Tibial artery (tissue), 4 donors: ENCODE data around the gene NWD2.

Experiments
- DNase-seq, 2 donors: peaks; one replicate each; pipeline ENCODE4 v3.0.0-alpha.2; 2019
- H3K27ac ChIP-seq, 2 donors: fragments of 200-600 bp; sonication (generic) in 1 of 2; 1 replicate in 1 of 2; 2 replicates in 1 of 2; pipeline ENCODE4 v1.5.1; 2018 to 2019; ENCODE audit warnings: mild to moderate bottlenecking in 1 of 2
- H3K27me3 ChIP-seq, 2 donors: fragments of 200-600 bp; sonication (generic) in 1 of 2; one replicate each; pipeline versions ENCODE4 v1.5.1 to v1.6.0; 2016 to 2019
- H3K36me3 ChIP-seq, 3 donors: fragments of 200-600 bp; sonication (generic) in 2 of 3; one replicate each; pipeline ENCODE4 v1.5.1; 2016 to 2019; ENCODE audit warnings: mild to moderate bottlenecking in 2 of 3
- H3K4me1 ChIP-seq, 4 donors: fragments of 200-600 bp; sonication (generic) in 2 of 4; 1 replicate in 3 of 4; 2 replicates in 1 of 4; pipeline ENCODE4 v1.5.1; 2016 to 2019
- H3K4me3 ChIP-seq, 2 donors: fragments of 200-600 bp; sonication (generic) in 1 of 2; 1 replicate in 1 of 2; 2 replicates in 1 of 2; pipeline ENCODE4 v1.5.1; 2018 to 2019; ENCODE audit warnings: mild to moderate bottlenecking in 2 of 2
- H3K9me3 ChIP-seq, 3 donors: fragments of 200-600 bp; sonication (generic) in 1 of 3; one replicate each; pipeline ENCODE4 v1.5.1; 2016 to 2019
- intact Hi-C: fragments of 100-400 bp; cut with DNase I; formaldehyde crosslinking; loops from one replicate; pipeline ENCODE4 v1.15.0; 2023; ENCODE audit warnings: low total_unique reads
- TF ChIP-seq, protein P1 (sequence below), 2 experiments: fragments of 200-600 bp in 1 of 2; fragments of 450-650 bp in 1 of 2; IDR thresholded peaks; one replicate each; pipeline ENCODE4 v1.5.1; 2017 to 2019; ENCODE audit warnings: antibody characterized with exemption in 2 of 2, mild to moderate bottlenecking in 1 of 2, moderate library complexity in 1 of 2

Gene NWD2

DNA sequence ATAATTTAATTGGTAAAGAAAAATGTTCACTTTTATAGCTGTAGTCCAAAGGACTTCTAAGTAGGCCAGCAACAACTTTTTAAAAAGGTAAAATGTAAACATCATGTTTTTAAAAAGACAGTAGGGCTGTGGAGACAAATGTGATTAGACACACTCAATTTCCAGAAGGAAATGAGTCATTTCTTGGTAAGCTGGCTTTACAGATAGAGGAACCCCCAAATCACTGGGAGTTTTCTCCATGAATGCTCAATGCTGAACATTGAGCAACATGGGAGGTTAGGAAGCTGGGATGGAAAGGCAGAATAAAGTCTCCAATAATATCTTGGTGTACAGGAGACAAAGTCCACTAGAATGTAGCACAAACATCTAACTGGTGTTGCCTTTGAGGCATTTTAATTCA is 121.3 kb downstream of the NWD2 start:
- no peak for DNase-seq
- Histone ChIP-seq H3K36me3 (no peaks in the 10 kb centered on the region), H3K27me3 (no peaks in the 10 kb centered on the region), H3K4me3 (no peak overlapping the region), H3K9me3 (no peaks in the 10 kb centered on the region), H3K27ac (no peak overlapping the region), H3K4me1 (no peaks in the 10 kb centered on the region)
- intact Hi-C loops = no loop called here
- TF ChIP-seq, protein P1, sequence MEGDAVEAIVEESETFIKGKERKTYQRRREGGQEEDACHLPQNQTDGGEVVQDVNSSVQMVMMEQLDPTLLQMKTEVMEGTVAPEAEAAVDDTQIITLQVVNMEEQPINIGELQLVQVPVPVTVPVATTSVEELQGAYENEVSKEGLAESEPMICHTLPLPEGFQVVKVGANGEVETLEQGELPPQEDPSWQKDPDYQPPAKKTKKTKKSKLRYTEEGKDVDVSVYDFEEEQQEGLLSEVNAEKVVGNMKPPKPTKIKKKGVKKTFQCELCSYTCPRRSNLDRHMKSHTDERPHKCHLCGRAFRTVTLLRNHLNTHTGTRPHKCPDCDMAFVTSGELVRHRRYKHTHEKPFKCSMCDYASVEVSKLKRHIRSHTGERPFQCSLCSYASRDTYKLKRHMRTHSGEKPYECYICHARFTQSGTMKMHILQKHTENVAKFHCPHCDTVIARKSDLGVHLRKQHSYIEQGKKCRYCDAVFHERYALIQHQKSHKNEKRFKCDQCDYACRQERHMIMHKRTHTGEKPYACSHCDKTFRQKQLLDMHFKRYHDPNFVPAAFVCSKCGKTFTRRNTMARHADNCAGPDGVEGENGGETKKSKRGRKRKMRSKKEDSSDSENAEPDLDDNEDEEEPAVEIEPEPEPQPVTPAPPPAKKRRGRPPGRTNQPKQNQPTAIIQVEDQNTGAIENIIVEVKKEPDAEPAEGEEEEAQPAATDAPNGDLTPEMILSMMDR (IDR thresholded peaks at IDR 0.05) = no peak

DNA sequence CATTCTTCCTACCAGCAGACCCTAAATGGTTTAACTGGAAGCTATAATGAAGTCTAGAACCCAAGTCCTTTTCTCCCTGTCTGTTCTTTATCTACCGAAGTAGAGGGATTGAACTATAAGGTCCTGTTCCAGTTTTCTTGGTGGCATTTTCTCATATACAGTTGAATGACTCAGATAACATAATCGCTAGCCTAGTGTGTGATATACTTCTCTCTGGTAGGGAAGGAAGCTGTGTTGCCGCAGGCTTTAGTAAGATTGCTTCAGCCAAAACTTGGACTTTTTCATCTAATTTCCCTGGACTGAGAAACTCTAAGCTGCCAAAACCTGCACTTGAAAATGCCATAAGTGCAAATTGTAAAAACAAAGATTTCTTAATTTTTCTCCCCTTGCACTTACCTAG is 123.4 kb downstream of the NWD2 start:
- H3K36me3 ChIP-seq = no peaks in the 10 kb centered on the region
- no peaks in the 10 kb centered on the region for H3K27me3 ChIP-seq
- H3K4me3 ChIP-seq = no peak overlapping the region
- TF ChIP-seq, protein P1 (IDR thresholded peaks at IDR 0.05) = no peak
- no peaks in the 10 kb centered on the region for H3K9me3 ChIP-seq
- H3K4me1 ChIP-seq = no peaks in the 10 kb centered on the region
- no peak overlapping the region for H3K27ac ChIP-seq
- DNase-seq = no peak
- intact Hi-C loops = no loop called here

DNA sequence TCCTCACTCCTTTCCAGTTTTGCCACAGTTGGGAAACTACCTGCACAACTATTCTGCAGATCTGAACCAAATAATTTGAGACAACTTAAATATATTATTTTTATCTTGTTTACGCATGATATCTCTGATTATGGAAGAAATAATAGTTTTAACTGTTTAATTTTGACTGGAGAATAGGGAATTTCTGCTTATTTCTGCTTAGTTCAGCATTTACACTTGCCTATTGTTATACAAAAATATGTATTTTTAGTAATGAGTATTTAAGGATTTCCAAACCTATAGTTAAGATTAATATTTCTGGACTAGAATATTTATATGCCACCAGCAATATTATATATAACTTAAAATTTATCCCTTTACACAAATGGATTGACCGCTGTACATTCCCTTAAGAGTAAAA is 125.5 kb downstream of the NWD2 start:
- H3K4me3 ChIP-seq = no peak overlapping the region
- TF ChIP-seq, protein P1 (IDR thresholded peaks at IDR 0.05) = no peak
- intact Hi-C loops = no loop called here
- no peaks in the 10 kb centered on the region for H3K4me1 ChIP-seq
- DNase-seq = no peak
- H3K9me3 ChIP-seq = no peaks in the 10 kb centered on the region
- H3K36me3 ChIP-seq = no peaks in the 10 kb centered on the region
- H3K27me3 ChIP-seq = no peaks in the 10 kb centered on the region
- H3K27ac ChIP-seq = no peak overlapping the region

DNA sequence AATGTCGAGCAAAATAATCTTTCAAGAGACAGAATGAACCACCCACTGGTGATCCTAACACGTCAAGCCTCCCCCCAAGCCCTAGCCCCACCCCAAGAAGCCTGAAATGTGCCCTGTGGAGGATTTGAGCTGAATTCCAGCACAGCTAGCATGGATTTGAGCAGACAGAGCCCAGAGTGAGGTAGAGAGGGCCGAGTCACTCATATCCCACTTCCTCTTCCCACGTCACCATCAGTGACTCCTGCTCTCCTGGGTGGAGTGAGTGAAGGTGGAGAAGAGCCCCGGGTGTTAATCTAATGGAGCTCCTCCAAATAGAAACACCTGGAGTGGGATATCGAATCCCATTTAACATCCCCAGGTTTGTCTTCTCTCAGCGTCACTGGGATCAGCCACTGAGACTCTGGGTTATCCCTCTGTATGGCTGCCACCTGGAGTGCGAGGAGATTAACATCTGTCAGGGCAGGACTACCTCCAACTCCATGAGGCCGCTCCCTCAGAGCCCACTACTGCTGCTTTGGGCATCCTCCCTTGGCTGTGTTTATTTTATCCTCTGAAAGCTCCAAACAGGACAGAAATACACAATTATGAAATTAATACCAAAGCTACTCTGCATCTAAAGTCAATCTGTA is 136.6 kb downstream of the NWD2 start:
- Histone ChIP-seq H3K36me3 (no peaks in the 10 kb centered on the region), H3K4me1 (no peaks in the 10 kb centered on the region), H3K27me3 (no peaks in the 10 kb centered on the region), H3K27ac (no peak overlapping the region), H3K4me3 (no peak overlapping the region), H3K9me3 (no peaks in the 10 kb centered on the region)
- intact Hi-C loops = no loop called here
- no peak for DNase-seq
- TF ChIP-seq, protein P1 (IDR thresholded peaks at IDR 0.05) = no peak

DNA sequence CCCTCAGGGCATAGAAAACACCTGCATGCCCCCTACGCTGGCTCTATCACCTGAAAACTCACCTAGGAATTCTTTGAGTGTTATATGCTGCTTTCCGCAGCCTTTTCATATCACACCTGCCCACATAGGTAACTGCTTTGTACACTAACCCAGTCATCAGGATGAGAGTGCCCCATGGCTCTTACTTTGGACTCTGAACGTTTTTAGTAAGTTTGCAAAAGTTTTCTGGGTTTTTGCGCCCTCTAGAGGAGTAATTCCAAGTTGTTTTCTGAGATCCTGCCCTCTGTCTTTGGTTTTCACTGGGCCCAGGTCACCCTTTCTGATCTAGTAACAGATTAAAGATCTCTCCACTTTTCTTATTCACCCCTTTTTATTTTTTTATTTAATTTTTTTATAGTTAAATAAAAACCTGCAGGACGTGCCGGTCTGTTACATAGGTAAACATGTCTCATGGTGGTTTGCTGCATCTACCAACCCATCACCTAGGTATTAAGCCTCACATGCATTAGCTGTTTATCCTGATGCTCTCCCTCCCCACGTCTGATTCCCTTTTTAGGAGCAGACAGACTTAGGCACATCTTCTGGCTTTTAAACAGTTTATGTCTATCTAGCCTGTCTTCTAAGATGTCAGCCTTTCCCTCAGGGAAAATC is 139.2 kb downstream of the NWD2 start:
- intact Hi-C loops = no loop called here
- Histone ChIP-seq H3K27me3 (no peaks in the 10 kb centered on the region), H3K9me3 (no peaks in the 10 kb centered on the region), H3K4me3 (no peak overlapping the region), H3K4me1 (no peaks in the 10 kb centered on the region), H3K27ac (no peak overlapping the region), H3K36me3 (no peaks in the 10 kb centered on the region)
- DNase-seq = no peak
- TF ChIP-seq, protein P1 (IDR thresholded peaks at IDR 0.05) = no peak
